NCI-H2196 (cell line): ENCODE measurements around the gene RAD50.
"Not testable (repeated sequence)": the region's sequence is repeated elsewhere in the genome, so short reads cannot be mapped to it uniquely, and the experiment has no call there.

Experiments
- DNase-seq: peaks from one replicate; lab custom pipeline; 2025; ENCODE audit not compliant: unreplicated experiment; lab: John Stamatoyannopoulos, UW

The RAD50 gene

DNA sequence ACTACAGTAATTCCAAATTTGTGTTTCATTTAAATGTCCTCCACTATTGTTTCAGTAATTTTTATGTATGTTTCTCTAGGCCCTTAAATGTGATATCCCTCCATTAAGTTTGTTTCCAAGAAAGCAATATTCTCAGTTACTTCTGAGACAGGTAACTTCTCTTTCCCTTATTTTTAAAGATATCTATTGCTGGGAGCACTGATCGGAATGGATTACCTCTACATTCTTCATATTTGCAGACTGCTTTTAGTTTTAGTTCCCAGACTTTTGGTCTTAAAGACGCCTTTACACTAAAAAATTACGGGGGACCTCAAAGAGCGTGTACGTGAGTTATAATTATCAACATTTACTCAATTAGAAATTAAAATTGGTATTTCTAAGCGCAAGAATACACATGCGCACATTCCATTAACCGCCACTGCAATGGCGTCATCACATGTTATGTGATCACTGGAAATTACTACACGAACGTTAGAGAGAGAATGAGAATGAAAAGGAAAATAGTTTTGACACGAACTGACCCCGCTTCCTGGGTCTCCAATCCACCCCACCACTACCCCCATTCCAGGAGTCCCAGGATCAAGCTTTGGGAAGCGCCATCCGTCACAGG is 519 bp upstream of the RAD50 start:
- DNase-seq, result no peak

DNA sequence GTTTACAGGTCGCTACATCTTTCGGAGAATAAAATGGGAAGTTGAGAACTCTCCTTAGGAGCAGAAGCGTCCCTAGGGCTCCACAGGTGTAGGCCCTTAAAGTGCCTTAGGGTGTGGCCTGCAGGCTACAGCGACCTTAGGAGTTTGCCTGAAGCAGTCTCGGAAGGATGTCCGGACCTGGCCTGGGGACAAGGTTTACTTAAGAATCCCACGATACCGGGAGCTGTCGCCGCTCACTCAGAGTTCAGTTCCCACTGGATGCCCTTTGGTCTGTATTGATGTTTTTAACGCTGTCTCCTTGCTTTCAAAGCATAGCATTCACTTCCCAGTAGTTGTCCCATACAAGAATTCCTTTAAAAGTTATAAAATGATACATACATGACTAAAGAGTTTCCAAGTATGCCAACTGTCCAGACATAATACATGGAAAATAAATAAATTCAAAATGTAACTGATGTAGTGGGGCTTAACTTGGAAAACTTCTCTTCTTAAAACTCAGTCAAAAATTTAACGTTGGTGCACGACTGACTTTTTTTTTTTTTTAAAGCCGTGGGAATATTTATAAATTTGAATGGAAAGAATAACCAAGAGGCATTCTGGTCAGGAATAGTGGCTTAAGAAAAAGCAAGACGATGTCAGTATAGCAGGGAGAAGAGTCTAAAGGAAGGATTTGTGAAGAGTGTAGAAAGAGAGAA is 848 bp downstream of the RAD50 start:
- DNase-seq, result no peak

DNA sequence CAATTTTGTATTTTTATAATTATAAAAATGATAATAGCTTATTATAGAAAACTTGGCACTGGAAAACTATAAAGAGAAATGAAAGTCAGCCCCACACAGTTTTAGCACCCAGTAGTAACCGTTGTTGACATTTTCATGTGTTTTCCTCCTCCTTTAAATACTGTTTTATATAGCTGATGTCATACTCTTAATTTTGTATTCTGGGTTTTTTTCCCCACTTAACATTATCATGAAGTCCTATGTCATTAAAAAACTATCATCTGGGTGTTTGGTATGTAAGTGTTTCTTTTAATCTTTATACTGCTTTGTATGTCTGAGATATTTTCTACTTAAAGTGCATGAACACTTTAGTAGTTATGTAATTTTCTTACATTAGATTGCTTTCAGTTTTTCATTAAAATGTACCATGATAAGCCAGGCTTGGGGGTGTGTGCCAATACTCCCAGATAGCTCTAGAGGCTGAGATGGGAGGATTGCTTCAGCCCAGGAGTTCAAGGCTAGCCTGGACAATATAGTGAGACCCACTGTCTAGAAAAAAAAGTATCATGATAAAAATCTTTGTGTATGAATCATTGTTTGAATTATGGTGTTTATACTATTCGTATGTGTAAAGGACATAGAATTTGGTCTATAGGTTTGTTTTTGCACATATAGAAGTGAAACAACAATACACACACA is 2.7 kb downstream of the RAD50 start:
- no peak for DNase-seq

GRCh38 chr5:132561601-132562000 is 4.8 kb downstream of the RAD50 start:
- DNase-seq, result no peak

GRCh38 chr5:132564555-132564954 is 7.8 kb downstream of the RAD50 start:
- DNase-seq, result not testable (repeated sequence)

GRCh38 chr5:132566657-132567056 is 9.9 kb downstream of the RAD50 start:
- DNase-seq, result no peak

DNA sequence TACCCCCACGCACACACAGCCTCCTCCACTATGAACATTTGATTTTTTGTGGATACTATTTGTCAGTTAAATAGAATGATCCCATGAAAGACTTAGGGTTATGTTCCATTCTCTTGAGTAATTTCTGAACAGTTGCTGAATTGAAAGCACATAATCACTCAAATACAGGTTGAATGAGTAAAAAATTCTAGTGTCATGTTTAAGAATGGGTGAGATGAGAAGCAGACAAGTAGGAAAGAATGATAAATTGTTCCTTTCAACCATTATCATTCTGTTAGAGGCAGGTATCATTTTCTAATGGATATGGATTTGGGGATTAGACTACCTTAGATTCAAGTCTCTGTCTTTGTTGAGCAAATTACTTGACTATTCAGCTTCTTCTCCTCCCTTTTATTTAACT is 19.3 kb downstream of the RAD50 start:
- no peak for DNase-seq

DNA sequence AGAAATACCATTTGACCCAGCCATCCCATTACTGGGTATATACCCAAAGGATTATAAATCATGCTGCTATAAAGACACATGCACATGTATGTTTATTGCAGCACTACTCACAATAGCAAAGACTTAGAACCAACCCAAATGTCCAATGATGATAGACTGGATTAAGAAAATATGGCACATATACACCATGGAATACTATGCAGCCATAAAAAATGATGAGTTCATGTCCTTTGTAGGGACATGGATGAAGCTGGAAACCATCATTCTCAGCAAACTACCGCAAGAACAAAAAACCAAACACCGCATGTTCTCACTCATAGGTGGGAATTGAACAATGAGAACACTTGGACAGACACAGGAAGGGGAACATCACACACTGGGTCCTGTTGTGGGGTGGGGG is 27.8 kb downstream of the RAD50 start:
- not testable (repeated sequence) for DNase-seq

- no peak for DNase-seq
Measured at GRCh38 chr5:132586063-132586462, 29.3 kb downstream of the RAD50 start.

DNA sequence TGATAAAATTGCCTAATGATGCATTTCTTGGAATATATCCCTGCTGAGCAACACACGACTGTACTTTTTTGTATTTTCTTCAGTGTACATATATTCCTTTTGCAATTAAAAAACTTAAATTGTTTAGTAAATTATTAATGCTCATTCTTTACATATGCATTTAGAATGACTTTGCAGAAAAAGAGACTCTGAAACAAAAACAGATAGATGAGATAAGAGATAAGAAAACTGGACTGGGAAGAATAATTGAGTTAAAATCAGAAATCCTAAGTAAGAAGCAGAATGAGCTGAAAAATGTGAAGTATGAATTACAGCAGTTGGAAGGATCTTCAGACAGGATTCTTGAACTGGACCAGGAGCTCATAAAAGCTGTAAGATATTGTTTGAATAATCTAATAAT is 32.7 kb downstream of the RAD50 start:
- no peak for DNase-seq

GRCh38 chr5:132591145-132591544 is 34.4 kb downstream of the RAD50 start:
- no peak for DNase-seq

DNA sequence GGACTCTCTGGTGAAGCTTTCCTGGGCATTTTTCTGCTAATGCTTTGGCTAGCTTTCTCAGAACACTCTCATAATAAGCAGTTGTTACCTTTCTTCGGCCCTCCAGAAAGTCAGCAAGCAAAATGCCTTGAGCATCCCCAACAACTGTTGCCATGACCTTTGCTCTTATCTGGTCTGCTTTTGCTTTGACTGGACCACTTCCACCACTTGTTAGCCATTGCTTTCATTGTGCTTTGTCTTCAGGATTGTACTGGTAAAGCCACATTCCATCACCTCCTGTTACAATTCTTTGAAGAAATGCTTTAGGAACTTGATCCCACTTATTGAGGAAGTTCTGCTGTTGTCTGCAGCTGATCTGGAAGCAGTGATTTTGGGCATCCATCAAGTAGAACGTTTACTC is 35.7 kb downstream of the RAD50 start:
- DNase-seq, result no peak

DNA sequence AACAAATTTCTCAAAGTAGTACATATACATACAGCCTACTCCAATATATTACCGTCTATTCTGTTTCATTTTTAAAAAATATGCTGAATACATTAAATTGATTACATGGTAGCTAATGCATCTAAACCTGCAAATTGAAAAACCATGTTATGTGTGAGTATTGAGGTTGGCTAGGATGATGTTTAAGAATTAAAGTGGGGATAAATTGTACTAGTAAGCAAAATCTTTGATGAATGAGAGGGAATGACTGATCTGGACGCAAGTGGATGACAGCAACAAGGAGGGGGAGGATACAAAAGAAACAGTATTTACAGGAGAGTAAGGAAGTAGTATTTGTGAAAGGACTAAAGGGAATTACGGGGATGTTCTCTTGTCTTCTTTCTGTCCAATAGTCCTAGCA is 37.4 kb downstream of the RAD50 start:
- no peak for DNase-seq

DNA sequence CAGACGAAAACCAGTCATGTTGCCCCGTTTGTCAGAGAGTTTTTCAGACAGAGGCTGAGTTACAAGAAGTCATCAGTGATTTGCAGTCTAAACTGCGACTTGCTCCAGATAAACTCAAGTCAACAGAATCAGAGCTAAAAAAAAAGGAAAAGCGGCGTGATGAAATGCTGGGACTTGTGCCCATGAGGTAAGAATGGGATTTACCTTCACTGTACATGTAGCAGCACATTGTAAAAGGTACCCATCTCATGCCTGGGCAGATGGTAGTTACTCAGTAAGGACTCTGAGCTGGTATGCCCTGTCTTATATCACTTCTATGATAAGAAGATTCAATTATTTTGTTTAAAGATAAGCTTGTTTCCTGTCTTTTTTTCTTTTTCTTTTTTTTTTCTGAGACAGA is 38.8 kb downstream of the RAD50 start:
- no peak for DNase-seq

- no peak for DNase-seq
Measured at GRCh38 chr5:132601071-132601728, 44.4 kb downstream of the RAD50 start.

DNA sequence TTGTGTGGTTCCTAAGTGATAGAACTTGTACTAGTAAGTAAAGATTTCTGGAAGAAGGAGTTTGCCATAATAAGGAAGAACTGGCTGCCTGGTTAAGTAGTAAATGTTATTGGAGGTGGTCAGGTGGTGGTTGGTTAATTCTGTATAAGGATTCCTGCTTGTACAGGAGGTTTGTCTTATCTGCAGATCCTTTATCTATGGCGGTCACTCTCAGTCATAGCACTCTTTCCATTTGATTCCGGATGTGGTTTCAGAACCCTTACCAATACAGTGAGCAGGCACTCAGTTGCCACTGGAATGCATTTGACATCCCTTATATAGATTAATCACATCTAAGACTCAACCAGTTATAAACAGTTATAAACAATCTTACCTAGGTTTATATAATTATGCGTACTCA is 50.3 kb downstream of the RAD50 start:
- DNase-seq, result no peak

DNA sequence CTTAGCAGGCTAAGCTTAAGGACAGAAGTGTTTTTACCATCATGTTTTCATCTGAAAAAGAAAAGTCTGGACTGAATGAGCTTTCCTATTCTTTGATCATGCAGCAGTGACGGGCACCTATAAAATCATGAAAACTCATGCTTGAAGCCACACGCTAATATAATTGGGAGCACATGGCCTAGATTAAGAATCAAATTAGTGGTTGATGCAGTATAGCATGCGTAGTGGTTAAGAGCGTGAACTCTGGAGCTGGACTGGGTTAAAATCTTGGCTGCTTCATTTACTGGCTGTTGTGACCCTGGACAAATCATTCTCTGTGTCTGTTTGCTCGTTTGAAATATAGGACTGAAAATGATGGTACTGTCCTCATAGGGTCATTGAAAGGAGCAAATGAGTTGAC is 51.3 kb downstream of the RAD50 start:
- no peak for DNase-seq

DNA sequence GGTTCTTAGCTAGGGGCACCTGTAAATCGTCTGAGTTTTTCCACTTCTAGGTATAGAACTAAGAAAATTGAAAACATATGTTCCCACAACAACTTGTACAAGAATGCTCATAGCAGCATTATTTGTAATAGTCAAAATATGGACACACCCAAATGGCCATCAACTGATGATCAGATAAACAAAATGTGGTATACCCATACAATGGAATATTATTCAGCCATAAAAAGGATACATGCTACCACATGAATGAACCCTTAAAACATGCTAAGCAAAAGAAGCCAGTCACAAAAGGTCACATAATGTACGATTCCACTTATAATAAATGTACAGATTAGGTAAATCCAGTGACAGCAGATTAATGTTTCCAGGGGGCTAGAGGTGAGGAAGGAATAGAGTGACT is 55.2 kb downstream of the RAD50 start:
- DNase-seq, result no peak

DNA sequence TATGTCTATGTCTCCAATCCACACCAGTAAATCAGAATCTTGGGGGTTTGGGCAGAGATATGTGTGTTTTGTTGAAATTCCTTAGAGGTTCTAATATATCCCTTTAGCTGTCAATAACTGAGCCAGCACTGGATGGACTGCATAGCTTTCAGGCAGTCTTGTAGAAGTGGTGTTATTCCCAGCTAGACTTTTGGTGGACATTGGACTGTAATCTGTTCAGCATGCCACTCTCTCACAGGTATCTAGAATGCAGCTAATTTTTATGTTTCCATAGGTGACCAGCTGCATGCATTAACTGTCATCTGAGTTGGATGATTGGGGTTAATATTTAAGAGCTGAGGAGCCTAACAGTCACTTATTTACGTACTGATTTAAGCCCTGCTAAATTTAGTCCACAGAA is 56.1 kb downstream of the RAD50 start:
- no peak for DNase-seq

- no peak for DNase-seq
Measured at GRCh38 chr5:132621699-132622098, 64.9 kb downstream of the RAD50 start.

DNA sequence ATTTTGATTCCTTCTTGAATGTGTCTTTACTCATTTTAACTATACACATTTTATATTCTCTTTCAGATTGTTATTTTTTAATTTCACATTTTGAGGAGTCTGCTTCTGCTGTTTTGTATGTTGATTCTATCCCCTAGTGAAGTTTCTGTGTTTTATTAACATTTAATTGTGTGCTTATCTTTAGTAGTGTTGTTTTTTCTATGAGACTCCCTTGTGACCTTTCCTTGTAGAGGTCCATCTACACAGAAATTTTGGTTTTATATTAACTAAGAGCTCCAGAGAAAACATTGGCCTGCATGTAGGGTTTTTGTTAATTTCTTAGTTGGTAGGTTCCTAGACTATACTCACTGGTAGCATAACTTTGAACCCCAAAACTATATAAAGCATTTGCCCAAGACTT is 65.8 kb downstream of the RAD50 start:
- no peak for DNase-seq

DNA sequence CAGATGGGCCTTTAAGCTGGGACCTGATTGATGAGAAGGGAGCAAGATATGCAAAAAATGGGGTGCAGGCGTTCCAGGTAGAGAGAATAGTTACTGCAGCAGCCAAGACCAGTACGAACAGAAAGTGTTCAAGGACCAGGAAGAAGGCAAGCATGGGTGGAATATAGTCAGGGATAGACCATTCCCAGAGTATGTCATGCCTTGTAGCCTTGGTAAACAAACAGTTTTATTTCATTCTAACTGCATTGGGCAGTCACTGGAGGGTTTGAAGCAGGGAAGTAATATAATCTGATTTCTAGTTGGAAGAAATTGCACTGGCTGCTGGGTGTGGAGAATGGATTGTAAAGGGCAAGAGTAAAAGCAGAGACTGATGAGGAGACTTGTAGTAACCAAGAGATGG is 70.7 kb downstream of the RAD50 start:
- DNase-seq, result no peak
